HEK293T (cell line): ENCODE measurements around the gene BBS1.

Experiments used
- CTCF ChIA-PET: fragments of 350-600 bp; formaldehyde crosslinking; extraction: SDS; loops from one replicate; lab custom pipeline; 2021; ENCODE audit warnings: antibody characterized with exemption, inconsistent platforms; lab: Yijun Ruan, JAX
- POLR2A ChIA-PET: fragments of 350-600 bp; formaldehyde crosslinking; extraction: SDS; loops from one replicate; lab custom pipeline; 2020; ENCODE audit warnings: antibody characterized with exemption, inconsistent platforms; lab: Yijun Ruan, JAX
- DNase-seq: peaks from one replicate; pipeline ENCODE4 v3.0.0; 2012; ENCODE audit warnings: mixed read lengths; ENCODE audit errors: extremely low spot score
- ARNT ChIP-seq: fragments of 450-650 bp; IDR thresholded peaks from 2 replicates; pipeline ENCODE4 v1.6.1; 2017; ENCODE audit warnings: mild to moderate bottlenecking
- BHLHE40 ChIP-seq: fragments of 450-650 bp; IDR thresholded peaks from 2 replicates; pipeline ENCODE4 v1.6.1; 2016; ENCODE audit warnings: mild to moderate bottlenecking, moderate library complexity, borderline replicate concordance
- CTBP1 ChIP-seq: fragments of 450-650 bp; IDR thresholded peaks from 2 replicates; pipeline ENCODE4 v1.6.1; 2016; ENCODE audit warnings: borderline replicate concordance
- ELF4 ChIP-seq: fragments of 450-650 bp; IDR thresholded peaks from 2 replicates; pipeline ENCODE4 v1.6.1; 2017; ENCODE audit warnings: antibody characterized with exemption
- FOXA1 ChIP-seq: fragments of 450-650 bp; IDR thresholded peaks from 2 replicates; pipeline ENCODE4 v1.6.1; 2016; ENCODE audit warnings: mild to moderate bottlenecking
- FOXK2 ChIP-seq: fragments of 450-650 bp; IDR thresholded peaks from 2 replicates; pipeline ENCODE4 v1.6.1; 2016; ENCODE audit warnings: mild to moderate bottlenecking
- FOXM1 ChIP-seq: fragments of 450-650 bp; IDR thresholded peaks from 2 replicates; pipeline ENCODE4 v1.6.1; 2017; ENCODE audit warnings: mild to moderate bottlenecking, borderline replicate concordance
- HDGF ChIP-seq: fragments of 450-650 bp; IDR thresholded peaks from 2 replicates; pipeline ENCODE4 v1.6.1; 2017; ENCODE audit warnings: antibody characterized with exemption, borderline replicate concordance
- L3MBTL2 ChIP-seq: fragments of 450-650 bp; conservative IDR thresholded peaks from 2 replicates; pipeline ENCODE4 v1.6.1; 2016; ENCODE audit warnings: mild to moderate bottlenecking
- LEF1 ChIP-seq: fragments of 450-650 bp; IDR thresholded peaks from 2 replicates; pipeline ENCODE4 v1.6.1; 2017; ENCODE audit warnings: mild to moderate bottlenecking, borderline replicate concordance
- NFRKB ChIP-seq: fragments of 450-650 bp; IDR thresholded peaks from 2 replicates; pipeline ENCODE4 v1.6.1; 2016; ENCODE audit warnings: mild to moderate bottlenecking, moderate library complexity
- SP1 ChIP-seq: fragments of 450-650 bp; IDR thresholded peaks from 2 replicates; pipeline ENCODE4 v1.6.1; 2017
- SUZ12 ChIP-seq: fragments of 450-650 bp; IDR thresholded peaks from 2 replicates; pipeline ENCODE4 v1.6.1; 2016; ENCODE audit warnings: mild to moderate bottlenecking
- TARDBP ChIP-seq: fragments of 450-650 bp; IDR thresholded peaks from 2 replicates; pipeline ENCODE4 v1.6.1; 2016
- ZNF384 ChIP-seq: fragments of 450-650 bp; IDR thresholded peaks from 2 replicates; pipeline ENCODE4 v1.6.1; 2016
- TF ChIP-seq, protein P1 (sequence below): fragments of 450-650 bp; IDR thresholded peaks from 2 replicates; pipeline ENCODE4 v1.6.1; 2016

BBS1 gene

DNA sequence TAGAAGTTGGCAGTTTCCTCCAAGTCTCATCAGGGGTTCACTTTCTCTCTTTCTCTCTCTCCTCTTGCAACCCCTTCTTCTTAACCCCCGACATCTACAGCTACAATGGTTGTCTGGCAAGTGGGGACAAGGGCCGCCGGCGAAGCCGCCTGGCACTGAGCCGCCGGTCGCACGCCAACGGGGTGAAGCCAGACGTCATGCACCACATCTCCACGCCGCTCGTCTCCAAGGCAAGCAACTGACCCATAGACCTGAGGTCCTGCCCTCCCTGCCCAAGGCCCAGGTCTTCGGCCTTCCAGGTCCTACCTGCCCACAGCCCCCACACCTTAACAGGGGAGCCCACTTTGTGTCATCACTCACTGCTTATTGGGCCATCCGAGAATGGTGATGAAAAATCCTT lies 39.3 kb upstream of the BBS1 start:
- ChIA-PET POLR2A (interaction anchor here (1.5 kb wide), 1 partner anchor 9 kb away, joined by 6 read pairs; the partner anchor contains the start of gene DPP3), CTCF (interaction anchor here (1.2 kb wide), 1 partner anchor 8 kb away, joined by 3 read pairs; no protein-coding TSS in a partner anchor)
- DNase-seq = no peak
- no peak for TF ChIP-seq NFRKB
- TF ChIP-seq ARNT = no peak
- no peak for TF ChIP-seq CTBP1
- no peak for TF ChIP-seq SUZ12
- TF ChIP-seq BHLHE40 = no peak

DNA sequence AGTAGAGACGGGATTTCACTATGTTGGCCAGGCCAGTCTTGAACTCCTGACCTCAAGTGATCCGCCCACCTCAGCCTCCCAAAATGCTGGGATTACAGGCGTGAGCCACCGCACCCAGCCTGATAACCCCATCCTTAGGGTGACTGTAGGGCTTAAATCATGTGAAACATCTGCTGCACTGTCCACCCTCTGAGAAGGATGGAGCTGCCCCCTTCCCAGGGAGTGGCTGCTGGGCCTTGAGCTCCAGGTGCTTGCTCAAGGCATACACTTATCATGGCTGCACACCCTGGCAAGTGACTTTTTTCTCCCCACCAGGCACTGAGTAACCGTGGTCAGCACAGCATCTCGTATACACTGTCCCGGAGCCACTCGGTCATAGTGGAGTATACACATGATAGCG lies 38.4 kb upstream of the BBS1 start:
- ChIA-PET POLR2A (no interaction called here), CTCF (no interaction called here)
- no peak for TF ChIP-seq FOXK2
- TF ChIP-seq NFRKB = no peak
- TF ChIP-seq TARDBP = no peak
- TF ChIP-seq ELF4 = no peak
- no peak for TF ChIP-seq ZNF384
- TF ChIP-seq ARNT = no peak
- TF ChIP-seq, protein P1, sequence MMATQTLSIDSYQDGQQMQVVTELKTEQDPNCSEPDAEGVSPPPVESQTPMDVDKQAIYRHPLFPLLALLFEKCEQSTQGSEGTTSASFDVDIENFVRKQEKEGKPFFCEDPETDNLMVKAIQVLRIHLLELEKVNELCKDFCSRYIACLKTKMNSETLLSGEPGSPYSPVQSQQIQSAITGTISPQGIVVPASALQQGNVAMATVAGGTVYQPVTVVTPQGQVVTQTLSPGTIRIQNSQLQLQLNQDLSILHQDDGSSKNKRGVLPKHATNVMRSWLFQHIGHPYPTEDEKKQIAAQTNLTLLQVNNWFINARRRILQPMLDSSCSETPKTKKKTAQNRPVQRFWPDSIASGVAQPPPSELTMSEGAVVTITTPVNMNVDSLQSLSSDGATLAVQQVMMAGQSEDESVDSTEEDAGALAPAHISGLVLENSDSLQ = no peak
- TF ChIP-seq L3MBTL2 = no peak
- no peak for TF ChIP-seq BHLHE40
- no peak for TF ChIP-seq SUZ12
- TF ChIP-seq CTBP1 = no peak
- no peak for TF ChIP-seq FOXM1
- no peak for TF ChIP-seq FOXA1
- no peak for TF ChIP-seq HDGF
- no peak for TF ChIP-seq SP1
- no peak for TF ChIP-seq LEF1
- no peak for DNase-seq

DNA sequence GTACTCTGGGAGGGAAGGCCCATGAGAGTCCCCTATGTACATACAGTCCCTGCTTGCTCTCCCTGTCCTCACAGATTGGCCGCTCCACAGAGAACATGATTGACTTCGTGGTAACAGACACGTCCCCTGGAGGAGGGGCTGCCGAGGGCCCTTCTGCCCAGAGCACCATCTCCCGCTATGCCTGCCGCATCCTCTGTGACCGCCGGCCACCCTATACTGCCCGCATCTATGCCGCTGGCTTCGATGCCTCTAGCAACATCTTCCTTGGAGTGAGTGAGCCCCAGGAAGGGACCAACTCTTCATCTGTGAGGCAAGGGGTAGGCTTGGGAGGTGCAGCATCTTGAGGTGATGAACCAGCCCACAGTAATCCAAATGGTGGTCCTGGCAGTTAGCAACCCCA lies 37.3 kb upstream of the BBS1 start:
- CTCF ChIA-PET = no interaction called here
- POLR2A ChIA-PET = no interaction called here
- no peak for DNase-seq

DNA sequence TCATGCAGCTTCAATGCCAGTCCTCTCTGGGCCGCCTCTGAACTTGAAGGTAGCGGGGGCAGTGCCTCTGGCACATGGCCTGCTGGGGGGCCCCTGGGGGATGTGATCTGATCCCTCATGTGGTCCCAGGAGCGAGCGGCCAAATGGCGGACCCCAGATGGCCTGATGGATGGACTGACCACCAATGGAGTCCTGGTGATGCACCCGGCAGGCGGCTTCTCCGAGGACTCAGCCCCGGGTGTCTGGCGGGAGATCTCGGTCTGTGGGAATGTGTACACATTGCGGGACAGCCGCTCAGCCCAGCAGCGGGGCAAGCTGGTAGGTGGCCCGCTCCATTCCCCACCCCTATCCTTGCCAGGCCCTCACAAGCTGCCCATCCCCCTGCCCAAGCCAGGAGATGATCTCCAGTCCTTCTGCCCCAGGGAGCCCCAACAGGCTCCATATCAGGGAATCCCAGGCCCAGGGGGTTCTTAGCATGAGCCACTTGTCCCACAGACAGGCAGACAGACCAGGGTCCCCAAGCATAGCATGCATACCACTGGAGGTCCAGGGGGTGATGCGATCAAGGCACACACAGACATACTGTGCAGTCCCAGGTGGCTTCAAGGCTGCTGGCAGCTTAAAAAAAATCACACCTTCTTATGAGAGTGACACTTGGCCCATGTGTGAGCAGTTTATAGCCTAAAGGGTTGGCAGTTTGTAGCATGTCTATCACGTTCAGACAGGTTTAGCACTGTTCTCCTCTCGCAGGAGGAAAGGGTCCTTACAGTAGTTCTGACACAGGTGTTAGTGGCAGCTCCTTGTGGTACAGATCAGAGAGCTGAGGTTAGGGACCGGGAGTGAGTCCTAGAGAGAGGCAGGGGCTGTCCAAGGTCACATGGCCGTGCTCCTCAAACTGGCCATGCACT lies 36.6 kb upstream of the BBS1 start:
- ChIA-PET POLR2A (no interaction called here), CTCF (no interaction called here)
- TF ChIP-seq CTBP1 = no peak
- no peak for TF ChIP-seq FOXK2
- no peak for TF ChIP-seq ARNT
- TF ChIP-seq TARDBP = no peak
- TF ChIP-seq, protein P1 = no peak
- DNase-seq = no peak

More for the DNA sequence above, 37.3 kb upstream of the BBS1 start:
- no peak for TF ChIP-seq HDGF

DNA sequence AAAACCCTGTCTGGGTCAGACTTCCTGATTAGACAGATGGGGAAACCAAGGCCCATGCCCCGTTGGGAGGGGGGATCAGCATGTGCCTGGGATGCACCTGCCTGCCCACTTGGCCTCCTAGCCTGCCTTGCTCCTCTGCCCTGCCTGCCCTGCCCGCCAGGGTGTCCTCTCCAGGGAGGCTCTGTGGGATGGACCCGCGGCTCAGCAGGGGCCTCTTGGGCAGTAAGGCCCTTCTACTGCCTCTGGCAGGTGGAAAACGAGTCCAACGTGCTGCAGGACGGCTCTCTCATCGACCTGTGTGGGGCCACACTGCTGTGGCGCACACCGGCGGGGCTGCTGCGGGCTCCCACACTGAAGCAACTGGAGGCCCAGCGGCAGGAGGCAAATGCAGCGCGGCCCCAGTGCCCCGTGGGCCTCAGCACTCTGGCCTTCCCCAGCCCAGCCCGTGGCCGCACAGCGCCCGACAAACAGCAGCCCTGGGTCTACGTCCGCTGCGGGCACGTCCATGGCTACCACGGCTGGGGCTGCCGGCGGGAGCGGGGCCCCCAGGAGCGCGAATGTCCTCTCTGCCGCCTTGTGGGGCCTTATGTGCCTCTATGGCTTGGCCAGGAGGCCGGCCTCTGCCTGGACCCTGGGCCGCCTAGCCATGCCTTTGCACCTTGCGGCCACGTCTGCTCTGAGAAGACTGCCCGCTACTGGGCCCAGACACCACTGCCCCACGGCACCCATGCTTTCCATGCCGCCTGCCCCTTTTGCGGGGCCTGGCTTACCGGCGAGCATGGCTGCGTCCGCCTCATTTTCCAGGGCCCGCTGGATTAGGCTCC lies 34.9 kb upstream of the BBS1 start:
- CTCF ChIA-PET = no interaction called here
- TF ChIP-seq HDGF (no peak), LEF1 (no peak), SUZ12 (no peak), ELF4 (no peak), SP1 (no peak), ARNT (no peak), CTBP1 (no peak), TARDBP (no peak), NFRKB (no peak), BHLHE40 (no peak), ZNF384 (no peak), FOXK2 (no peak), FOXM1 (no peak), L3MBTL2 (no peak), FOXA1 (no peak)
- TF ChIP-seq, protein P1 = no peak
- no peak for DNase-seq
- POLR2A ChIA-PET = no interaction called here

DNA sequence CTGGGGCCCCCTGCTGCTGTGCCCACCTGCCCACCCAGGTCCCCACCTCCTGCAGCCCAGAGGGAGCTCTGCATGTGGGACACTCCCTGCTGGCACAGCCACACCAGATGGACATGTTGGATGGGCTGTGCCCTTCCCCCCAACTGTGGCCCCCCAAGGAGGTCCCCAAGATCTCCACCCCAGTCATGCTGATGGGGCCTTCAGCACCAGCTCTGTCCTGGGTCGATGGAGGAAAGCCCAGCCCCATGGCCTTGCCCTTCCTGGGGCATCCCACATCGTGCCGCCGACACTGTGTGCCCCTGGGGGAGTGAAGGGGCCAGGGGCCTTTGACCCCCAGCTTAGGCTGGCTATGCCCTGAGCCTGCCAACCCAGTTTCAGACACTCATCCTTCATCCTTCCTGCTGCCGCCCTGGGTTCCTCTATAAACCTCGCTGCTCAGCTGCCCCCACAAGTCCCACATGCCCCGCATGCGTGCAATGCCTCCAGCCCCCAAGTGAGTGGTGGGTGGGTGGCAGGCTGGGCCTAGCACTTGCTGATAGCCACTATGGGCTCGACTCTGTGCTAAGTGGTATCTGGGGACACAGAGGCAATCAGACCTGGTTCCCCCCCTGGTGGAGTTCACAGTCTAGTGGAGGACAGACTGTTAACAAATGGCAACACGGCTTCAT lies 34.1 kb upstream of the BBS1 start:
- TF ChIP-seq NFRKB = no peak
- no peak for DNase-seq
- POLR2A ChIA-PET = no interaction called here
- CTCF ChIA-PET = interaction anchor here (0.7 kb wide), 1 partner anchor 459 kb away, joined by 3 read pairs; no protein-coding TSS in a partner anchor
